Nephron progenitor cell (in vitro differentiated cells): ENCODE data around the gene KIAA2012.

Experiments
- DNase-seq: peaks from one replicate; pipeline ENCODE4 v3.0.0; 2021
- H3K27ac Mint-ChIP-seq: 2 replicates; pipeline ENCODE4 v1.8.0; 2021; ENCODE audit warnings: mild to moderate bottlenecking, moderate library complexity, mixed read lengths
- H3K27me3 Mint-ChIP-seq: 2 replicates; pipeline ENCODE4 v1.8.0; 2021; ENCODE audit warnings: mild to moderate bottlenecking, low read depth, mixed read lengths; ENCODE audit not compliant: poor library complexity
- H3K36me3 Mint-ChIP-seq: 2 replicates; pipeline ENCODE4 v1.8.0; 2021; ENCODE audit warnings: low read depth, mixed read lengths
- H3K4me1 Mint-ChIP-seq: 2 replicates; pipeline ENCODE4 v1.8.0; 2021; ENCODE audit warnings: mixed read lengths
- H3K4me3 Mint-ChIP-seq: 2 replicates; pipeline ENCODE4 v1.8.0; 2021; ENCODE audit warnings: mild to moderate bottlenecking, moderate library complexity, mixed read lengths
- H3K9me3 Mint-ChIP-seq: 2 replicates; pipeline ENCODE4 v1.8.0; 2021; ENCODE audit warnings: mild to moderate bottlenecking, moderate library complexity, mixed read lengths
- CTCF ChIP-seq: fragments of 200-600 bp; sonication (generic); IDR thresholded peaks from 2 replicates; pipeline ENCODE4 v1.5.0; 2021; ENCODE audit warnings: antibody characterized with exemption

Gene KIAA2012

DNA sequence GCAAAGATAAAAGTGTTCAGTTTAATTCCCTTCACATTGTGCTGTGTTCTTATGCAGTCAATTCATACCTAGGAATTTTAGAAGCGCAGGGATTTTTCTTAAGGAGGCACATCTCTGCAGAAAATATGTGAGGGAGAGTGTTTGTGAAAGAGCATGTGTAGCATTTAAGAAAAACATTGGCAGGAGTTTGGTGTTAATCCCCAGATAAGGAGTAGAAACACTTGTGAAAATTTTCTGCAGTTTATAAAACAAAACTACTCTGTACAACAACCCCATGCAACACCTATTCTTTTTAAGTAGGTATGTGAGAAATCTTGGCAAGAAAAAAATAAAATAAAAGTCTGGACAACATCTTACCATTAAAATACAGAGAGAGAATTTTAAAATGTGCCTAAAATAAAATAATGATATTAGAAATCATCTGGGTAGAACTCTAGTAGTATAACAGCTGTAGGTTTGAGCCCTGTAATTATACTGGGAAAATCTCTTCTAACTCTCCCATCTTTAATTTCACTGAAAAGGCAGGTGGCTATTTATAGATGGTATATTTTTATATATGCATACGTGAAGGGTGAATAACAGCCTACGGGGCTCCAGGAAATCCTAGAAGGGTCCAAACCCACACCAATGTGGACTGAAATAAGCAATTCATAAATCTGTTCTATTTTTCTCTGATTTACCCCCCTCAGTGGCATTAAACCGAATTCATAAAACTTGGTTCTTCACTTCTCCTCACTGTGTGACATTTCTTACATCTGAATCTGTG lies 32.8 kb upstream of the KIAA2012 start:
- Mint-ChIP-seq H3K27ac (peak overlapping the region; percentile 84), H3K27me3 (no peaks in the 10 kb centered on the region)
- no peak for TF ChIP-seq CTCF

GRCh38 chr2:202042444-202042843 lies 30.6 kb upstream of the KIAA2012 start:
- H3K4me3 Mint-ChIP-seq = no peak overlapping the region
- no peak for TF ChIP-seq CTCF
- H3K27ac Mint-ChIP-seq = no peak overlapping the region
- peaks cover 39% of the 10 kb centered on the region for H3K4me1 Mint-ChIP-seq
- H3K27me3 Mint-ChIP-seq = no peaks in the 10 kb centered on the region
- no peak for DNase-seq
- H3K36me3 Mint-ChIP-seq = peaks cover 32% of the 10 kb centered on the region
- H3K9me3 Mint-ChIP-seq = no peaks in the 10 kb centered on the region

More for the DNA sequence above, 32.8 kb upstream of the KIAA2012 start:
- Mint-ChIP-seq H3K9me3 (no peaks in the 10 kb centered on the region), H3K4me3 (peak overlapping the region; percentile 71), H3K36me3 (peaks cover 32% of the 10 kb centered on the region), H3K4me1 (peaks cover 34% of the 10 kb centered on the region)
- DNase-seq = no peak

- no peak overlapping the region for H3K27ac Mint-ChIP-seq
- peaks cover 5% of the 10 kb centered on the region for H3K27me3 Mint-ChIP-seq
- no peak overlapping the region for H3K4me3 Mint-ChIP-seq
- DNase-seq = no peak
- H3K9me3 Mint-ChIP-seq = no peaks in the 10 kb centered on the region
- peaks cover 29% of the 10 kb centered on the region for H3K36me3 Mint-ChIP-seq
- H3K4me1 Mint-ChIP-seq = peaks cover 32% of the 10 kb centered on the region
- no peak for TF ChIP-seq CTCF
Measured at GRCh38 chr2:202043475-202043874, 29.6 kb upstream of the KIAA2012 start.

- Mint-ChIP-seq H3K27me3 (peaks cover 5% of the 10 kb centered on the region), H3K4me1 (peaks cover 29% of the 10 kb centered on the region), H3K9me3 (no peaks in the 10 kb centered on the region), H3K36me3 (peaks cover 20% of the 10 kb centered on the region), H3K4me3 (no peak overlapping the region), H3K27ac (no peak overlapping the region)
- no peak for TF ChIP-seq CTCF
- DNase-seq = no peak
Measured at GRCh38 chr2:202044777-202045176, 28.3 kb upstream of the KIAA2012 start.

GRCh38 chr2:202046572-202046971 lies 26.5 kb upstream of the KIAA2012 start:
- H3K4me1 Mint-ChIP-seq = peaks cover 34% of the 10 kb centered on the region
- no peak overlapping the region for H3K4me3 Mint-ChIP-seq
- peaks cover 5% of the 10 kb centered on the region for H3K27me3 Mint-ChIP-seq
- H3K27ac Mint-ChIP-seq = no peak overlapping the region
- TF ChIP-seq CTCF = no peak
- no peaks in the 10 kb centered on the region for H3K9me3 Mint-ChIP-seq
- H3K36me3 Mint-ChIP-seq = peaks cover 4% of the 10 kb centered on the region
- no peak for DNase-seq
